Tibial nerve (tissue), 4 donors: ENCODE data around the gene ERC2. TPM values are rescaled to one million over a fixed set of nuclear protein-coding genes. Genes with fewer than 3 reads are reported as not detected.

Experiments used
- DNase-seq, 2 donors: peaks; one replicate each; pipeline ENCODE4 v3.0.0-alpha.2; 2019; ENCODE audit warnings: low spot score in 2 of 2
- H3K27ac ChIP-seq, 4 donors: fragments of 200-600 bp; sonication (generic) in 3 of 4; one replicate each; pipeline ENCODE4 v1.5.1; 2017 to 2019; ENCODE audit warnings: mild to moderate bottlenecking in 1 of 4
- H3K27me3 ChIP-seq, 2 donors: fragments of 200-600 bp; sonication (generic) in 1 of 2; one replicate each; pipeline versions ENCODE4 v1.5.1 to v1.6.0; 2017 to 2019
- H3K36me3 ChIP-seq, 3 donors: fragments of 200-600 bp; sonication (generic); one replicate each; pipeline ENCODE4 v1.5.1; 2018 to 2019
- H3K4me1 ChIP-seq, 4 donors: fragments of 200-600 bp; sonication (generic) in 3 of 4; one replicate each; pipeline ENCODE4 v1.5.1; 2017 to 2019
- H3K4me3 ChIP-seq, 4 donors: fragments of 200-600 bp; sonication (generic) in 3 of 4; one replicate each; pipeline ENCODE4 v1.5.1; 2017 to 2019; ENCODE audit warnings: mild to moderate bottlenecking in 1 of 4, moderate library complexity in 1 of 4
- H3K9me3 ChIP-seq, 4 donors: fragments of 200-600 bp; sonication (generic) in 3 of 4; one replicate each; pipeline ENCODE4 v1.5.1; 2017 to 2019
- EP300 ChIP-seq, 2 donors: sonication (generic); formaldehyde crosslinking; IDR thresholded peaks; one replicate each; pipeline ENCODE4 v1.6.1; 2017; ENCODE audit warnings: antibody characterized with exemption in 2 of 2, mild to moderate bottlenecking in 1 of 2
- POLR2A ChIP-seq, 2 donors: fragments of 450-650 bp; IDR thresholded peaks; one replicate each; pipeline ENCODE4 v1.6.1; 2017; ENCODE audit warnings: antibody characterized with exemption in 2 of 2, mild to moderate bottlenecking in 2 of 2, moderate library complexity in 2 of 2
- WGBS, 2 donors: methylation state at CpG; one replicate each; pipeline ENCODE4 v1.1.5; 2018; 5-methylcytosine and 5-hydroxymethylcytosine counted together
- total RNA-seq, 4 donors: library from RNA; depleted of rRNA; stranded (reverse); fragments of >200 nt; gene quantifications; one replicate each; pipeline ENCODE4 v1.1.0, GENCODE V29; 2016
- TF ChIP-seq, protein P1 (sequence below), 5 experiments: fragments of 200-600 bp in 3 of 5; fragments of 450-650 bp in 2 of 5; sonication (generic) in 3 of 5; IDR thresholded peaks; one replicate each; pipeline ENCODE4 v1.5.1; 2016 to 2019; ENCODE audit warnings: antibody characterized with exemption in 5 of 5, mild to moderate bottlenecking in 3 of 5, moderate library complexity in 2 of 5

Gene ERC2
- total RNA-seq, 4 donors from 2014 or later = 0.84 to 0.98 (median 0.90) TPM; not detected in 1

DNA sequence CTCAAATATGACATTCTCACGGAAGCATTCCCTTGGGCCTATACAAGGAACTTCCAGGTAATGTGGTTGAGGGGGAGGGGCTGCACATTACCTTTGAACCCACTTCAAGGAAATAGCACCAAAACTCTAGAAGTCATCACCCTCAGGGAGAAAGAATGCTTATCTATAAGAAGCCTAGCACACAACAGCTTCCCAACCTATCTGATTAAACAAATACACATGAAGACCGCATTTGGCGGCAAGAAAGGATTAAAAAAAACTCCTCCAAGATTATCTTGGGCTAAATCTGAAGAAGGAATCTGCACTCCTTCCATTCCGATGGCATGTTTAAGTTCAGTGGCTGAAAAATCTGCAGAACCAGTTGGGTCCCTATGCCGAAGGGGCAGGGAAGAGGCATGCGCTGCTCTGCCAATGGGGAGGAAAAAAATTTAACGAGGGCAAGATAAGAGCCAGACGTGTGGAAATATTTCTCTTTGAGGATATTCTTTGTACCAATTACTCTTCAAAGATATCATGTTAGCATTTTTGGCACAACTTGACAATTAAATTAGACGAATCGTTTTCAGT lies 899.2 kb downstream of the ERC2 start:
- no peak overlapping the region for H3K4me3 ChIP-seq
- no peaks in the 10 kb centered on the region for H3K9me3 ChIP-seq
- WGBS, 2 donors = 89% methylated on average over 10 of the region's 10 CpGs
- H3K27ac ChIP-seq = no peak overlapping the region
- TF ChIP-seq EP300 (IDR thresholded peaks at IDR 0.05) (no peak), POLR2A (IDR thresholded peaks at IDR 0.05) (no peak)
- TF ChIP-seq, protein P1, sequence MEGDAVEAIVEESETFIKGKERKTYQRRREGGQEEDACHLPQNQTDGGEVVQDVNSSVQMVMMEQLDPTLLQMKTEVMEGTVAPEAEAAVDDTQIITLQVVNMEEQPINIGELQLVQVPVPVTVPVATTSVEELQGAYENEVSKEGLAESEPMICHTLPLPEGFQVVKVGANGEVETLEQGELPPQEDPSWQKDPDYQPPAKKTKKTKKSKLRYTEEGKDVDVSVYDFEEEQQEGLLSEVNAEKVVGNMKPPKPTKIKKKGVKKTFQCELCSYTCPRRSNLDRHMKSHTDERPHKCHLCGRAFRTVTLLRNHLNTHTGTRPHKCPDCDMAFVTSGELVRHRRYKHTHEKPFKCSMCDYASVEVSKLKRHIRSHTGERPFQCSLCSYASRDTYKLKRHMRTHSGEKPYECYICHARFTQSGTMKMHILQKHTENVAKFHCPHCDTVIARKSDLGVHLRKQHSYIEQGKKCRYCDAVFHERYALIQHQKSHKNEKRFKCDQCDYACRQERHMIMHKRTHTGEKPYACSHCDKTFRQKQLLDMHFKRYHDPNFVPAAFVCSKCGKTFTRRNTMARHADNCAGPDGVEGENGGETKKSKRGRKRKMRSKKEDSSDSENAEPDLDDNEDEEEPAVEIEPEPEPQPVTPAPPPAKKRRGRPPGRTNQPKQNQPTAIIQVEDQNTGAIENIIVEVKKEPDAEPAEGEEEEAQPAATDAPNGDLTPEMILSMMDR (IDR thresholded peaks at IDR 0.05) = no peak
- no peak for DNase-seq
- no peaks in the 10 kb centered on the region for H3K4me1 ChIP-seq
- no peaks in the 10 kb centered on the region for H3K27me3 ChIP-seq
- no peaks in the 10 kb centered on the region for H3K36me3 ChIP-seq

- Histone ChIP-seq H3K36me3 (no peaks in the 10 kb centered on the region), H3K27ac (no peak overlapping the region), H3K4me1 (no peaks in the 10 kb centered on the region), H3K27me3 (no peaks in the 10 kb centered on the region), H3K4me3 (no peak overlapping the region), H3K9me3 (no peaks in the 10 kb centered on the region)
- DNase-seq = no peak
- TF ChIP-seq POLR2A (IDR thresholded peaks at IDR 0.05) = no peak
- 70 to 75% methylated on average over 3 of the region's 3 CpGs for WGBS, 2 donors
Measured at GRCh38 chr3:55567615-55568014, 900.7 kb downstream of the ERC2 start.

- TF ChIP-seq EP300 (IDR thresholded peaks at IDR 0.05) (no peak), POLR2A (IDR thresholded peaks at IDR 0.05) (no peak)
- TF ChIP-seq, protein P1 (IDR thresholded peaks at IDR 0.05) = no peak
- Histone ChIP-seq H3K4me1 (no peaks in the 10 kb centered on the region), H3K9me3 (no peaks in the 10 kb centered on the region), H3K27me3 (no peaks in the 10 kb centered on the region), H3K27ac (no peak overlapping the region), H3K4me3 (no peak overlapping the region), H3K36me3 (no peaks in the 10 kb centered on the region)
- 97% methylated on average over 1 of the region's 1 CpG for WGBS, 2 donors
- no peak for DNase-seq
Measured at GRCh38 chr3:55567121-55567520, 901.1 kb downstream of the ERC2 start.

DNA sequence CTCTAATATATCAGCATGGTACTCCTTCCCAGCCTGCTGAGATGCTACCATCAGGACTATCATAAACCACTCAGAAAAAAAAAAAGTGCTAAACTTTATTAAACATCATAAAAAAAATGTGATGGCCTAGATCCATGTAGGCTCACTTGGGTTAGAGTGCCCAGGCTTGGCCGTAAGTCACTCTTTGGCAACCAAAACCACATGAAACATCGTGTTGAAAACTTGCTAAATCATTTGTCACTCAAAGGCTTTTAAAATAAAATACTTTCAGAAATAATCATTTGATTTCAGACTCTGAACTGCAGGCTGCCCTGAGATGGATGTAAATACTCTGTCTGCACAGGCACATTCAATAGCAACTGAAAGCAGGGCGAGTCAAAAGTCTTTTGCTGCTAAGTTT lies 902.7 kb downstream of the ERC2 start:
- Histone ChIP-seq H3K27ac (no peak overlapping the region), H3K4me3 (no peak overlapping the region), H3K27me3 (no peaks in the 10 kb centered on the region), H3K9me3 (no peaks in the 10 kb centered on the region), H3K4me1 (no peaks in the 10 kb centered on the region), H3K36me3 (no peaks in the 10 kb centered on the region)
- WGBS, 2 donors = 73 to 84% methylated on average over 3 of the region's 3 CpGs
- TF ChIP-seq EP300 (IDR thresholded peaks at IDR 0.05) (no peak), POLR2A (IDR thresholded peaks at IDR 0.05) (no peak)
- TF ChIP-seq, protein P1 (IDR thresholded peaks at IDR 0.05) = no peak
- DNase-seq = no peak

DNA sequence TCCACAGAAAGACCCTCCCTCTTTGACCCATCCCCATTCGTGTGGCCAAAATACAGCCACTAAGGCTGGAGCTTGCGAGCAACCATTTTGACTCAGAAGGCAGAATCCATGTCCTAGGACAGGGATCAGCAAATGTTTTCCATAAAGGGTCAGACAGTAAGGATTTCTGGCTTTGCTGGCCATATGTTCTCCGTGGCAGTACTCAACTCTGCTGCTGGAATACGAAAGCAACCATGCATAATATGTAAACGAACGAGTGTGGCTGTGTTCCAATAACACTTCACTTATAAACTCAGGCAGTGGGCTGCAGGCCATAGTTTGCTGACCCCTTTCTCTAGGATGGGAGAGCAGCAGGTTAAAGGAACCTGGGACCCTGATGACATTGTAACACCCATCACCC lies 903.5 kb downstream of the ERC2 start:
- no peak for DNase-seq
- Histone ChIP-seq H3K27ac (no peak overlapping the region), H3K9me3 (no peaks in the 10 kb centered on the region), H3K4me1 (no peaks in the 10 kb centered on the region), H3K36me3 (no peaks in the 10 kb centered on the region), H3K27me3 (no peaks in the 10 kb centered on the region), H3K4me3 (no peak overlapping the region)
- TF ChIP-seq EP300 (IDR thresholded peaks at IDR 0.05) (no peak), POLR2A (IDR thresholded peaks at IDR 0.05) (no peak)
- TF ChIP-seq, protein P1 (IDR thresholded peaks at IDR 0.05) = no peak
- WGBS, 2 donors = 78 to 79% methylated on average over 6 of the region's 6 CpGs

DNA sequence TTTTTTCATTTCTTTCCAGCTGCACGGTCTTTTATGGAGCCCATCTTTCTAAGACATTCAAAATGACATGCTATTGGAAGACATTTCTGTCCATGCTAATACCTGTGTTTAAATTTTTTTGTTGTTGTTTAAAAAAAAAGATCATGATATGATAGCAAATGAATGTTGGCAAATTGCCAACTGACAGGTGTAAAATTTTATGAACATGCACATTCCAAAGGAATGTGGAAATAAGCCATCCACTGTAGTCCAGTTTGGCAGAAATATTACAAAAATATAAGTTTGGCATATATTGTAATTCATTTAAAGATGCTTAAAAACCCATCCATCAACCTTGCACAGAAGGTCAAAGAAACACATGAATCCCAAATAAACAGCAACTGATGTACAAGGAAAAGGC lies 905.6 kb downstream of the ERC2 start:
- 29 to 54% methylated on average over 1 of the region's 1 CpG for WGBS, 2 donors
- Histone ChIP-seq H3K4me3 (no peak overlapping the region), H3K9me3 (no peaks in the 10 kb centered on the region), H3K4me1 (no peaks in the 10 kb centered on the region), H3K27ac (no peak overlapping the region), H3K27me3 (no peaks in the 10 kb centered on the region), H3K36me3 (no peaks in the 10 kb centered on the region)
- TF ChIP-seq, protein P1 (IDR thresholded peaks at IDR 0.05) = no peak
- TF ChIP-seq POLR2A (IDR thresholded peaks at IDR 0.05) = no peak
- TF ChIP-seq EP300 (IDR thresholded peaks at IDR 0.05) = no peak
- DNase-seq = no peak
